Tibial nerve (tissue), 4 donors: Measurements from ENCODE around the gene SNRK. TPM values are rescaled to one million over a fixed set of nuclear protein-coding genes. Genes with fewer than 3 reads are reported as not detected.

Source experiments
- DNase-seq, 2 donors: peaks; one replicate each; pipeline ENCODE4 v3.0.0-alpha.2; 2019; ENCODE audit warnings: low spot score in 2 of 2
- H3K27ac ChIP-seq, 4 donors: fragments of 200-600 bp; sonication (generic) in 3 of 4; one replicate each; pipeline ENCODE4 v1.5.1; 2017 to 2019; ENCODE audit warnings: mild to moderate bottlenecking in 1 of 4
- H3K27me3 ChIP-seq, 2 donors: fragments of 200-600 bp; sonication (generic) in 1 of 2; one replicate each; pipeline versions ENCODE4 v1.5.1 to v1.6.0; 2017 to 2019
- H3K36me3 ChIP-seq, 3 donors: fragments of 200-600 bp; sonication (generic); one replicate each; pipeline ENCODE4 v1.5.1; 2018 to 2019
- H3K4me1 ChIP-seq, 4 donors: fragments of 200-600 bp; sonication (generic) in 3 of 4; one replicate each; pipeline ENCODE4 v1.5.1; 2017 to 2019
- H3K4me3 ChIP-seq, 4 donors: fragments of 200-600 bp; sonication (generic) in 3 of 4; one replicate each; pipeline ENCODE4 v1.5.1; 2017 to 2019; ENCODE audit warnings: mild to moderate bottlenecking in 1 of 4, moderate library complexity in 1 of 4
- H3K9me3 ChIP-seq, 4 donors: fragments of 200-600 bp; sonication (generic) in 3 of 4; one replicate each; pipeline ENCODE4 v1.5.1; 2017 to 2019
- CTCF ChIP-seq, 5 experiments: fragments of 200-600 bp in 3 of 5; fragments of 450-650 bp in 2 of 5; sonication (generic) in 3 of 5; IDR thresholded peaks; one replicate each; pipeline ENCODE4 v1.5.1; 2016 to 2019; ENCODE audit warnings: antibody characterized with exemption in 5 of 5, mild to moderate bottlenecking in 3 of 5, moderate library complexity in 2 of 5
- EP300 ChIP-seq, 2 donors: sonication (generic); formaldehyde crosslinking; IDR thresholded peaks; one replicate each; pipeline ENCODE4 v1.6.1; 2017; ENCODE audit warnings: antibody characterized with exemption in 2 of 2, mild to moderate bottlenecking in 1 of 2
- POLR2A ChIP-seq, 2 donors: fragments of 450-650 bp; IDR thresholded peaks; one replicate each; pipeline ENCODE4 v1.6.1; 2017; ENCODE audit warnings: antibody characterized with exemption in 2 of 2, mild to moderate bottlenecking in 2 of 2, moderate library complexity in 2 of 2
- WGBS, 2 donors: methylation state at CpG; one replicate each; pipeline ENCODE4 v1.1.5; 2018; 5-methylcytosine and 5-hydroxymethylcytosine counted together
- total RNA-seq, 4 donors: library from RNA; depleted of rRNA; stranded (reverse); fragments of >200 nt; gene quantifications; one replicate each; pipeline ENCODE4 v1.1.0, GENCODE V29; 2016

The SNRK gene
- total RNA-seq, 4 donors from 2014 or later: 59.6 to 83.1 (median 73.7) TPM

GRCh38 chr3:43257850-43258249 is 28.5 kb upstream of the SNRK start:
- no peaks in the 10 kb centered on the region for H3K9me3 ChIP-seq
- no peak overlapping the region for H3K27ac ChIP-seq
- H3K4me3 ChIP-seq: no peak overlapping the region
- no peak for DNase-seq
- H3K4me1 ChIP-seq: no peaks in the 10 kb centered on the region
- 90 to 94% methylated on average over 2 of the region's 2 CpGs for WGBS, 2 donors
- H3K36me3 ChIP-seq: no peaks in the 10 kb centered on the region
- TF ChIP-seq POLR2A (IDR thresholded peaks at IDR 0.05) (no peak), EP300 (IDR thresholded peaks at IDR 0.05) (no peak), CTCF (IDR thresholded peaks at IDR 0.05) (no peak)
- no peaks in the 10 kb centered on the region for H3K27me3 ChIP-seq

- no peak for TF ChIP-seq POLR2A (IDR thresholded peaks at IDR 0.05)
- no peak for TF ChIP-seq CTCF (IDR thresholded peaks at IDR 0.05)
- no peak for TF ChIP-seq EP300 (IDR thresholded peaks at IDR 0.05)
- Histone ChIP-seq H3K27ac (no peak overlapping the region), H3K9me3 (no peaks in the 10 kb centered on the region), H3K4me1 (no peaks in the 10 kb centered on the region), H3K27me3 (no peaks in the 10 kb centered on the region), H3K4me3 (no peak overlapping the region), H3K36me3 (no peaks in the 10 kb centered on the region)
- DNase-seq: no peak
- 85 to 89% methylated on average over 2 of the region's 2 CpGs for WGBS, 2 donors
Observed at GRCh38 chr3:43259626-43260025, 26.7 kb upstream of the SNRK start.

GRCh38 chr3:43260412-43260811 is 25.9 kb upstream of the SNRK start:
- no peak for DNase-seq
- Histone ChIP-seq H3K4me1 (no peaks in the 10 kb centered on the region), H3K27me3 (no peaks in the 10 kb centered on the region), H3K27ac (no peak overlapping the region), H3K36me3 (no peaks in the 10 kb centered on the region), H3K9me3 (no peaks in the 10 kb centered on the region), H3K4me3 (no peak overlapping the region)
- no peak for TF ChIP-seq EP300 (IDR thresholded peaks at IDR 0.05)
- no peak for TF ChIP-seq CTCF (IDR thresholded peaks at IDR 0.05)
- TF ChIP-seq POLR2A (IDR thresholded peaks at IDR 0.05): no peak
- 90 to 100% methylated on average over 1 of the region's 1 CpG for WGBS, 2 donors

- 78% methylated on average over 4 of the region's 4 CpGs for WGBS, 2 donors
- Histone ChIP-seq H3K36me3 (no peaks in the 10 kb centered on the region), H3K9me3 (no peaks in the 10 kb centered on the region), H3K27ac (no peak overlapping the region), H3K4me3 (no peak overlapping the region), H3K27me3 (no peaks in the 10 kb centered on the region), H3K4me1 (no peaks in the 10 kb centered on the region)
- TF ChIP-seq CTCF (IDR thresholded peaks at IDR 0.05): no peak
- TF ChIP-seq POLR2A (IDR thresholded peaks at IDR 0.05): no peak
- no peak for TF ChIP-seq EP300 (IDR thresholded peaks at IDR 0.05)
- DNase-seq: no peak
Observed at GRCh38 chr3:43262194-43262593, 24.1 kb upstream of the SNRK start.

- Histone ChIP-seq H3K27ac (no peak overlapping the region), H3K27me3 (no peaks in the 10 kb centered on the region), H3K9me3 (no peaks in the 10 kb centered on the region), H3K4me3 (no peak overlapping the region), H3K36me3 (no peaks in the 10 kb centered on the region), H3K4me1 (no peaks in the 10 kb centered on the region)
- TF ChIP-seq EP300 (IDR thresholded peaks at IDR 0.05) (no peak), CTCF (IDR thresholded peaks at IDR 0.05) (no peak), POLR2A (IDR thresholded peaks at IDR 0.05) (no peak)
- no peak for DNase-seq
- 55 to 61% methylated on average over 3 of the region's 3 CpGs for WGBS, 2 donors
Observed at GRCh38 chr3:43266451-43266850, 19.9 kb upstream of the SNRK start.
